Nephron progenitor cell (in vitro differentiated cells): Measurements from ENCODE around the gene NECTIN2.
"Not testable (repeated sequence)": the region's sequence is repeated elsewhere in the genome, so short reads cannot be mapped to it uniquely, and the experiment has no call there.

Experiments used
- DNase-seq: peaks from one replicate; pipeline ENCODE4 v3.0.0; 2021
- H3K27ac Mint-ChIP-seq: 2 replicates; pipeline ENCODE4 v1.8.0; 2021; ENCODE audit warnings: mild to moderate bottlenecking, moderate library complexity, mixed read lengths
- H3K27me3 Mint-ChIP-seq: 2 replicates; pipeline ENCODE4 v1.8.0; 2021; ENCODE audit warnings: mild to moderate bottlenecking, low read depth, mixed read lengths; ENCODE audit not compliant: poor library complexity
- H3K36me3 Mint-ChIP-seq: 2 replicates; pipeline ENCODE4 v1.8.0; 2021; ENCODE audit warnings: low read depth, mixed read lengths
- H3K4me1 Mint-ChIP-seq: 2 replicates; pipeline ENCODE4 v1.8.0; 2021; ENCODE audit warnings: mixed read lengths
- H3K4me3 Mint-ChIP-seq: 2 replicates; pipeline ENCODE4 v1.8.0; 2021; ENCODE audit warnings: mild to moderate bottlenecking, moderate library complexity, mixed read lengths
- H3K9me3 Mint-ChIP-seq: 2 replicates; pipeline ENCODE4 v1.8.0; 2021; ENCODE audit warnings: mild to moderate bottlenecking, moderate library complexity, mixed read lengths
- CTCF ChIP-seq: fragments of 200-600 bp; sonication (generic); IDR thresholded peaks from 2 replicates; pipeline ENCODE4 v1.5.0; 2021; ENCODE audit warnings: antibody characterized with exemption

NECTIN2 gene

GRCh38 chr19:44925114-44925891, 79.2 kb downstream of the NECTIN2 start:
- Mint-ChIP-seq H3K36me3 (no peaks in the 10 kb centered on the region), H3K4me1 (peaks cover 27% of the 10 kb centered on the region), H3K9me3 (no peaks in the 10 kb centered on the region), H3K27ac (no peak overlapping the region), H3K27me3 (peaks cover 12% of the 10 kb centered on the region), H3K4me3 (no peak overlapping the region)
- DNase-seq = no peak
- no peak for TF ChIP-seq CTCF

DNA sequence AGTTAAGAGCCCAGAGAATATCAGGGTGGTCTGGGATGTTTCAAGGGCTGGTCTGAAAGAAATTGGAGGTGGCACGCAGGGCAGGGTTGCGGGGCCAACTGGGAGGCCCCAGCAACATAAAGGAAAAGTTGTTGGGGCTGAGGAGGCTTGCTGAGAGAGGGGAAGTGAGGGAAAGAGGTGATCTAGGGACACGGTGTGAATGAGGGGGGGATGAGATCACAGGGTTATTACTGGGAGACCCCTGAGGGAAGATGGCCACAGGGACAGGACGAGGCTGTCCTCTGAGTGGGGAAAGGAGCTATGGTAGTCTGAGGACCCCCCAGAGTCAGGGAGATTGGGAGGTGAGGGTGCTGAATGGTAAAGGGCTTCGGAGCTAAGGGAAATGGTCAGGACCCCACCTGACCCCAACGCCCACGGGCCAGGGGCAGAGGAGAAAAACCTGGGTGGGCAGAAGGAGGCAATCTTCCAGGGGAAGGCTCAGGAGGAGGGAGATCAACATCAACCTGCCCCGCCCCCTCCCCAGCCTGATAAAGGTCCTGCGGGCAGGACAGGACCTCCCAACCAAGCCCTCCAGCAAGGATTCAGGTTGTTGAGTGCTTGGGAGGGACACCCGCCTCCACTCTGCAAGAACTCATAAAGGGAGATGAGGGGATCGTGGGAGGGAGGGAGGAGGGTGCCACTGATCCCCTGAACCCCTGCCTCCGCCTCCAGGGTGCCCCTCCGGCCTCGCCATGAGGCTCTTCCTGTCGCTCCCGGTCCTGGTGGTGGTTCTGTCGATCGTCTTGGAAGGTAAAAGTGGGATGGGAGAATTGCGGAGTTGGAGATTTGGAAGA, 80.4 kb downstream of the NECTIN2 start:
- H3K36me3 Mint-ChIP-seq, H3K9me3 Mint-ChIP-seq, DNase-seq, H3K27ac Mint-ChIP-seq: not testable (repeated sequence)
- H3K4me1 Mint-ChIP-seq = peaks cover 27% of the 10 kb centered on the region
- H3K27me3 Mint-ChIP-seq = peaks cover 12% of the 10 kb centered on the region
- peak overlapping the region; percentile 59 for H3K4me3 Mint-ChIP-seq

DNA sequence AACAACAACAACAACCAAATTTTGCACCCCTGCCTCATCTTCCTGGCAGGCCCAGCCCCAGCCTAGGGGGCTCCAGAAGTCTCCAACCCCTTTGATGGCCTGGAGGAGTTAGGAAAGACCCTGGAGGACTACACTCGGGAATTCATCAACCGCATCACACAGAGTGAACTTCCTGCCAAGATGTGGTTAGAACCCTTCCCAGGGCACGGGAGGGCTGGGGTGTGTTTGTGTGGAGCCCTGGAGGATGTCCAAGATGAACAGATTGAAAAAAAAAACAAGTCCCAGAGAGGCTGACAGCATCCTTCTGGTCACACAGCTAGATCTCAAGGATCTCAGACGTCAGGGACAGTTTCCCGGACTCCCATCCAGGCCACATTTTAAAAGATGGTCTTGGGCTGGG, 81.6 kb downstream of the NECTIN2 start:
- H3K36me3 Mint-ChIP-seq = no peaks in the 10 kb centered on the region
- TF ChIP-seq CTCF = no peak
- H3K4me1 Mint-ChIP-seq = peaks cover 27% of the 10 kb centered on the region
- no peak for DNase-seq
- peaks cover 12% of the 10 kb centered on the region for H3K27me3 Mint-ChIP-seq
- no peaks in the 10 kb centered on the region for H3K9me3 Mint-ChIP-seq
- H3K27ac Mint-ChIP-seq = no peak overlapping the region
- H3K4me3 Mint-ChIP-seq = no peak overlapping the region

DNA sequence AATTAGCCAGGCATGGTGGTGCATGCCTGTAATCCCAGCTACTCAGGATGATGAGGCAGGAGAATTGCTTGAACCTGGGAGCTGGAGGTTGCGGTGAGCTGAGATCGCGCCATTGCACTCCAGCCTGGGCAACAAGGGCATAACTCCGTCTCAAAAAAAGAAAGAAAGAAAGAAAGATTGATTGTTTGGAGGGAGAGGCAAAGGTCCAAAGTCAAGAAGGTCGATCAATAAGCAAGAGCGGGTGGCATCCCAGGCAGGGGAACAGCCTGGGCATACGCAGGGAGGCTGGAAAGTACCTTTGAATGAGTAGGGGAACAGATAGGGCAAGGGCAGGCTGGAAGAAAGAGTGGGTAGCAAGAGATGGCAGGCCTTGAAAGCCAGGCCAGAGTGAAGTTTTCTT, 84.0 kb downstream of the NECTIN2 start:
- no peak for TF ChIP-seq CTCF
- no peak overlapping the region for H3K4me3 Mint-ChIP-seq
- peaks cover 10% of the 10 kb centered on the region for H3K27me3 Mint-ChIP-seq
- H3K4me1 Mint-ChIP-seq = peaks cover 26% of the 10 kb centered on the region
- DNase-seq = no peak
- no peak overlapping the region for H3K27ac Mint-ChIP-seq
- H3K9me3 Mint-ChIP-seq = no peaks in the 10 kb centered on the region
- H3K36me3 Mint-ChIP-seq = no peaks in the 10 kb centered on the region

GRCh38 chr19:44931541-44931940, 85.4 kb downstream of the NECTIN2 start:
- Mint-ChIP-seq H3K9me3 (no peaks in the 10 kb centered on the region), H3K27me3 (peaks cover 8% of the 10 kb centered on the region), H3K36me3 (no peaks in the 10 kb centered on the region), H3K4me3 (no peak overlapping the region), H3K4me1 (peaks cover 19% of the 10 kb centered on the region), H3K27ac (no peak overlapping the region)
- DNase-seq = no peak
- TF ChIP-seq CTCF = no peak
